ENCODE data around the gene DNAJC3.

- no peak for TF ChIP-seq SP4 (IDR thresholded peaks at IDR 0.05; ENCODE audit: low read length)
- no peak for TF ChIP-seq CHD7 (IDR thresholded peaks at IDR 0.05; ENCODE audit: insufficient replicate concordance, low read length)
- no peak for TF ChIP-seq CBX8 (IDR thresholded peaks at IDR 0.05; ENCODE audit: borderline replicate concordance, low read depth, low read length)
- no peak for TF ChIP-seq ATF3 (IDR thresholded peaks at IDR 0.05; ENCODE audit: insufficient read depth, low read depth, low read length)
Measured at GRCh38 chr13:95630593-95630992, 46.3 kb upstream of the DNAJC3 start.
